Measurements from ENCODE around the gene KIF24.
"Not testable (repeated sequence)": the region's sequence is repeated elsewhere in the genome, so short reads cannot be mapped to it uniquely, and the experiment has no call there.

The KIF24 gene

DNA sequence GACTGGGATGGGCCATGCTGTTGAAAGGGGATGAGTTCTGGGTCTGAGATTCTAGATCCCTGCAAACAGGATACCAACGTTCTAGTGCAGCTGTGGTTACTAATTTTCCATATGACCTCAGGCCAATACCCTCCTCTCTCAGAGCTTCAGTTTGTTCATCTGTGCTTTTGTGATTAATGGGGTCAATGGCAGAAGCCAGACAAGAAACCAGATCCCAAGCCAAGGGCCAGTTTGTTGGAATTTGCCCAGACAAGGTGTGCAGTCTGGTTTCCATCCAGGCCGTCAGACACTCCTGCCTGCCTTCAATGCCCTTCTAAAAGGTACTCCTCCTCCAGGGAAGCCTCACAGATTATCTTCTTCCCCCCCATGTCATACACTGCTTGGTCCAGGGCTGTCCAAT lies 36.2 kb upstream of the KIF24 start:
- DNase-seq, result no peak

DNA sequence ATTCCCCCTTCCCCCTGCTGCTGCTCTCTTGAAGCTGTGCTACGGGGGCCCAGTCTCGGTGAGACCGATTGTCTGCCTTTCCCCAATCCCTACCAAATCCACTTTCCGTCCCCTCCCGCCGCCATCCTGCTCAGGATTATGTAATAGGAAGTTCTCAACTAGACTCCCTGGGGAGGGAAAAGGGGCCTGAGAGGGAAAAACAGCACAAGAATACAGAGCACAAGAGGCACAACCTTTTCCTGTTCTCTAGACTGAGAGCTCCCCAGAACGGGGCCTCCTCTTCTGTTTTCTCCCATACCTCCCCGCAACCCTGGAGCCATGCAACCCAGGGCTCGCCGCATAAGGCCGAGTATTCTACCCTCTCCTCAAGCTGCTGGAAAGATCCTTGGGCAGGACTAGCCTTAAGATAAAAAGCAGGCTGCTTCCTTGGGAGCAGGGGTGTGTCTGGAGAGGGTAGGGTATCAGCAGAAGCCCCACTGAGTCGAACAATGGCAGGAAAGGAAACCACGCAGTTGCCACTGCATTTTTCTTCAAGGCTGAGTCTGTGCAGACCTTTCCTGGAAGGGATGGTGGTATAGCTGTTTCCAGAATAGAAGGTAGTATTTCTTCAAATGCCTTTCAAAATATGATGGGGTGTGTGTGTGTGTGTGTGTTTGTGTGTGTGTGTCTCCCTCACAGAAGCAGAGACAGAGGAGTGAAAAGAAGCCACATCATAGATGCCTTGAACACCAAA lies 34.7 kb upstream of the KIF24 start:
- no peak for DNase-seq

DNA sequence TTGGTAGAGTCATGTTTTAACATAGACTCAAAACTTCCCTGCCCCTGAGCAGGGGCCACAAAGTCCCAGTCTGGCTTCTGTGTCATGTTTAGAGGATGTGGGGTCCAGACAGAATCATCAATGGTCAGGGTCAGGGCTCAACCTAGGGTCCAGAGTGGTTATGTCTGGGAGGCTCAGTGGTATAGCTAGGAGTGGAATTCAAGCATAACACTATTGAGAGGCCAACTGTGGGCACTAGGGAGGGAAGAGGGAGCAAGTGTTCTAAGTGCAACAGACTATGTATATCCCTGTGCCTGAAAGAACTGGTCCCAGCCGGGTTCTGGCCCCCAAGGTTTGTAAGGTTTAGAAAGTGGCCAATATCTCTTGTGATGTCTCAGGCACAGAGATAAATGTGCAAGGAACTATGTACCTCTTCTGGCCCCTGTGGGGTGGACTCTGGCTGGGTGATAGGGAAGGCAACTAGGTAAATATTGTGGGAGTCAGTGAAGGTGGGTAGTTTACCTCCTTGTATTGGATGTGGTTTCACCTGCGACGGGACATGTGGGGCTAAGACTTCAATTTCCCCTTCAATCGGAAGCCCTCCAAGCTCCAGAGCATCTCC lies 33.6 kb upstream of the KIF24 start:
- DNase-seq, result no peak

DNA sequence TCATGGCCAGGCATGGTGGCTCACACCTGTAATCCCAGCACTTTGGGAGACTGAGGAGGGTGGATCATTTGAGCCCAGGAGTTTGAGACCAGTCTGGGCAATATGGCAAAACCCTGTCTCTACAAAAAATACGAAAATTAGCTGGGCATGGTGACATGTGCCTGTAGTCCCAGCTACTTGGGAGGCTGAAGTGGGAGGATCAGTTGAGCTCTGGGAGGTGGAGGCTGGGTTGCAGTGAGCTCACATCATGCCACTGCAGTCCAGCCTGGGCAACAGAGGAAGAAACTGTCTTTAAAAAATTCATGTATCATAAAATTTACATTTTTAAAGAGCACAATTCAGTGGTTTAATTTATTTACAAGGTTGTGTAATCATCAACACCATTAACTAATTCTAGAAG lies 23.9 kb upstream of the KIF24 start:
- not testable (repeated sequence) for DNase-seq

DNA sequence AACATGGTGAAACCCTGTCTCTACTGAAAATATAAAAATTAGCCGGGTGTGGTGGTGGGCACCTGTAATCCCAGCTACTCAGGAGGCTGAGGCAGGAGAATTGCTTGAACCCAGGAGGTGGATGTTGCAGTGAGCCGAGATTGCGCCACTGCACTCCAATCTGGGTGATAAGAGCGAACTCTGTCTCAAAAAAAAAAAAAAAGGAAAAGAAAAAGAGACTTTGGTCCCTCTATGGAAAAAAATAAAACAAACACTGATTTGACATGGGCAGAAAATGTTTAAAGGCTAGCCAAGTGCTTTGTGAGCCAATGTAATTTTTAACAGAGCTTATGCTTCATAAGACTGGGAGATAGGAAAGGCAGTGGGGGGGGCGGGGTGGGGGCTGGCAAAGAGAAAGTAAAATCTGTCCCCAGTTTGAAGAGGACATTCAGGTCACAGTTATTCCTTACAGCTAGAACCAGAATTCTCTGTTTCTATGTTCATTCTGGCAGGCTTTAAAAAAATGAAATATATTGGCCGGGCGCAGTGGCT lies 23.1 kb upstream of the KIF24 start:
- not testable (repeated sequence) for DNase-seq

DNA sequence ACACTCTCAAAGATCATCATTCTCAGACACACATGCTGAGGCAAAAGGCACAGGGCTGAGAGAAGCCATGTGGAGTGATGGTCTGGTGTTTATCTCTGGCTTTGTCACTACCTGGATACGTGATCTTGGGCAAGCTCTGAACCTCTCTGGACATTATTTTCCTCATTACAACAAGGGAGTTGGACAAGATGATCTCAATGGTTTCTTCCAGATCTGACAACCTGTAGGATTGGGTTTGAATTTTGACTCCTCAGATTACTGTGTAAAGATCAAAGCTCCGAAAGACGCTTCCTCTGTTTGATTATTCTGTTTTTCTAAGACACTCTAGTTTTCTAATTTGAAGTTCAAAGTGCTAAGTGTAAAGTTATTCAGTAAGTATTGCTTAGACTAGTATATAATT lies 20.3 kb upstream of the KIF24 start:
- DNase-seq, result no peak

DNA sequence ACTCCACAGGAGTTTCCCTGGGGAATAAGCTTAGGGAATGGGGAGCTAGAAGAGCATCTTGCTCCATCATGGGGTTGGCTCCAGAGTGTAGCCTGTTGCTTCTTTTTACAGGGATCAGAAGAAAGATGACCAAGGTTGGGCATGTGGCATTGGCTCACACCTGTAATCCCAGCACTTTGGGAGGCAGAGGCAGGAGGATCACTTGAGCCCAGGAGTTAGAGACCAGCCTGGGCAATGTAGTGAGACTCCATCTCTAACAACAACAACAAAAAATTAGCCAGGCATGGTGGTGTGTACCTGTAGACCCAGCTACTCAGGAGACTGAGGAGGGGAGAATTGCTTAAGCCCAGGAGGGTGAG lies 18.7 kb upstream of the KIF24 start:
- DNase-seq, result no peak

DNA sequence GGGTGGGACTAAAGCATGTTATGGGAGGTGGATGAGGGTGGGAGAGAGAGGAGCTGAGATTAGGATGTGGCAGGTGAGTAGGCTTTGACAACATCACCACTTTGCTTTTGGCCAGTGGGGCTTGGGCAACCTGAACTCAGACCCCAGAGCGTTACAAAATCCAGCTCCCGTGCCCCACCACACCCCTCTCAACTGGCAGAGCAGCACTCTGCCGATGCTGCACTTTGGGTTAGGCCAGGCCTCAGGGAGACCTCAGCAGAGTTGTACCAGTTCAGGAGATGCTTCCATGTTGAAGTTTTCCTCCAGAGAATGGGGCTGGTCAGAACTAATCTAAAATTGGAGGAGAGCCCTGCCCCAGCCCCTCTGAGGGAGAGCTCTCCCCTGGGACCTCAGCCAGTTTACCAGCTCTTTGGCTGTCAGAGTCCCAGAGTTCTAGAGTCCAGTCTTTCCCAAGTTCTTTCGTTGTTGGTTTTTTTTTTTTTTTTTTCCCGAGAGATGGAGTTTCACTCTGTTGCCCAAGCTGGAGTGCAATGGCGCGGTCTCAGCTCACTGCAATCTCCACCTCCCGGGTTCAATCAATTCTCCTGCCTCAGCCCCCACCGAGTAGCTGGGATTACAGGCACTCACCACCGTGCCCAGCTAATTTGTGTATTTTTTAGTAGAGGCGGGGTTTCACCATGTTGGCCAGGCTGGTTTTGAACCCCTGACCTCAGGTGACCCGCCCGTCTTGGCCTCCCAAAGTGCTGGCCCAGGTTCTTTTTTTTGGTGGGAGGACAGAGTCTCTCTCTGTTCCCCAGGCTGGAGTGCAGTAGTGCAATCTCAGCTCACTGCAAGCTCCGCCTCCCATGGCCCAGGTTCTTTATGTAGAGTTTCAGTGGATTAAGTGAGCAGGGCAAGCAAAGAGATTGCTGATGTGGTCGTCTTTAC lies 18.1 kb upstream of the KIF24 start:
- no peak for DNase-seq

DNA sequence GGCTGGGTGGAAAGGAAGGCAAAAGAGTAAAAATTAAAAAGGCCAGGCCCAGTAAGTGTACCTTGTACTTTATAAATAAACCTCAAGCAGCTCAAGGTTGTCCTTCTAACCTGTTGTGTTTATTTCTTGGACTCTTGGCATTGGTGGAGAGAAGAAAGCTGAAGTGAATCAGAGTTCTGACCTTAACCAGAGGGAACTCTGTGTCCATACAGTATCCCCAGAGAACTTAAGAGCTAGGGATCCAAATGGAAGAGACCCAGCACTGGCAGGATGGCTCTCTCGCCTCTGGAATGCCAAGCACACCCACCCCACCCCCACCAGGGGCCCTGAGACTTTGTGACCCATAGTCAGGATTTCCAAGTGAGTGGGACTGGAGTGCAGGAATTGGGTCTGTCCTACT lies 14.5 kb upstream of the KIF24 start:
- no peak for DNase-seq

DNA sequence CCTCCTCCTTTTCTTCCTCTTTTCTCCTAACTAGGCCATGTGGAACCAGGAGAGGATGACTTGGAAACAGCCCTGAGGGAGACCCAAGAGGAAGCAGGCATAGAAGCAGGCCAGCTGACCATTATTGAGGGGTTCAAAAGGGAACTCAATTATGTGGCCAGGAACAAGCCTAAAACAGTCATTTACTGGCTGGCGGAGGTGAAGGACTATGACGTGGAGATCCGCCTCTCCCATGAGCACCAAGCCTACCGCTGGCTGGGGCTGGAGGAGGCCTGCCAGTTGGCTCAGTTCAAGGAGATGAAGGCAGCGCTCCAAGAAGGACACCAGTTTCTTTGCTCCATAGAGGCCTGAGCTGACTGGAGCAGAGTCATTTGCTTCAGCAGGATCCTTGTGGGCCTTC lies 14.0 kb upstream of the KIF24 start:
- no peak for DNase-seq

DNA sequence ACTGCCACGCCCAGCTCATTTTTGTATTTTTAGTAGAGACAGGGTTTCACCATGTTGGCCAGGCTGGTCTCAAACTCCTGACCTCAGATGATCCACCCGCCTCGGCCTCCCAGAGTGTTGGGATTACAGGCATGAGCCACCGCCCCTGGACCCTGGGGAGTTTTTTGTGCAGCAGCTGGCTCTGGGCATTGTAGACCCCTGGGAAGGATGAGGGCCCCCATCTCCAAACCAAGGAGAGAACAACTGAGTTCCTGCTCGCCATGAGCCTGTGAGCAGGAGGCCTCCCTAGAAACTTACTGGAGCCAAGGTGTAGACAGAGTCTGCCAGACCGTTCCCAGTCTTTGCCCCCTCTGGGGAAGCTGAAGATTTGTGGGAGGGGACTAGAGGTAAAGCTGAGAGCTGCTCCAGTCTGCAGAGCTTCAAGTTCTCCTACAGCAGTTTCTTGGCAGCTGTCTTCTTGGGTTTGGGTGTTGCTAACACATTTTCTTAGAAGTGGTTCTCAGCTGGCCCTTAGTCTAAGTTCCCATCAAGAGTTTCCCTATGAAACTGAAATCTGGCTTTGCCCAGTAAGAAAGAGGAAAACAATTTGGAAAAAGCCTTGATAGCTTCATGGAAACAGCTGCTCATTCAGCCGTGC lies 12.7 kb upstream of the KIF24 start:
- no peak for DNase-seq

DNA sequence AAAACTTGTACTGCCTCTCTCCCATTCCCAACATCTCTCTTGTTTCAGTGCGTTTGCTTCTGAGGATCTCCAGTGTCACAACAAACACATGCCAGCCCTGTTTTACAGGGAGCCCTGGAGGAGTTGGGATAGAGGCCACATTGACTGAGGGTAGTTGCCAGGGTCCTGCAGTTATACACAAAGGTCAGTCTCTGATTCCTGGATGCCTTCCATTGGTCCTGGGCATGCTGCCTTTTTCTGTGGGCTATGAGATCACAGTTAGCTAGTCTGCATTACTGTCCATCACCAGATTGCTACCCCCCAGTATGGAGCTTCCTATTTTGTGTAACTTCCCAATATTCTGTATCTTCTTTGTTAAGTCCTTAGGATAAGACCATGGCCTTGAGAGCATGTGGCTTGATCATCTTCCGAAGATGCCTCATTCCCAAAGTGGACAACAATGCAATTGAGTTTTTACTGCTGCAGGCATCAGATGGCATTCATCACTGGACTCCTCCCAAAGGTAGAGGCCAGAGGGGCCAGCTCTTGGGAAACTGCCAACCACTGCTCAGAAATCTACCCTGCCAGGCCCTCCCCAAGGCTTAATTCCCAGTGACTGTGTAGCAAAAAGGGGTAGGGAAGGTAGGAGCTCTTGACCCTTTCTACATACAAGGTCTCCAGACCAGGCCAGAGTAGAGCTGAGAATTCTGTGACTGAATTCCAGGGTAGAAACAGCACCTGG lies 9.8 kb upstream of the KIF24 start:
- no peak for DNase-seq

DNA sequence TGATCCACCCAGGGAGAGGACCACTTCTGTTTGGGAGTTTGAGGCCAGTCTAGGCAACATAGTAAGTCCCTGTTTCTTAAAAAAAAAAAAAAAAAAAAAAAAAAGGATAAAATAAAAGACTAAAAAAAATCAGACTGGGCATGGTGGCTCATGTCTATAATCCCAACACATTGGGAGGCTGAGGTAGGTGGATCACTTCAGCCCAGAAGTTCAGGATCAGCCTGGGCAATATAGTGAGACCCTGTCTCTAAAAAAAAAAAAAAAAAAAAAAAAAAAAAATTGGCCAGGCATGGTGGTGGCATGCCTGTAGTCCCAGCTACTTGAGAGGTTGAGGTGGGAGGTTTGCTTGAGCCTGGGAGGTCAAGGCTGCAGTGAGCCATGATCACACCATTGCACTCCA lies 9.0 kb upstream of the KIF24 start:
- DNase-seq, result not testable (repeated sequence)

DNA sequence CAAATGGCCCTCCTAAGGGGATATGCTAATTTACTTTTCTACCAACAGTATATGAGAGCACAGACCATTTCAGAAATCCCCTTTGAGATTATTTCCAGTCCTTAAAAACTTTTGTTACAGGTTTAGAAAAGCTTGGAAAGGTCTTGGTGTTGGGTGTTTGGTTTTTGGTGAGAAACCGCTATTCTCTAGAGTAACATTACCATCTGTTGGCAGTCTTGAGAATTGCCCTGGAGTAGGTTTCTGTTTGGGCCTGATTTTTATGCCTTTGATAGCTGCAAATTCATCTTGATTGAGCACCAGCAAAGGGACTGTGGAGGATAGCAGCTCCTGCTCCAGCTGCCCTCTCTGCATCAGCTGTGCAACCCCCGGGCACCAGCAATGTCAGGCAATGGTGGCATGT lies 8.3 kb upstream of the KIF24 start:
- no peak for DNase-seq

DNA sequence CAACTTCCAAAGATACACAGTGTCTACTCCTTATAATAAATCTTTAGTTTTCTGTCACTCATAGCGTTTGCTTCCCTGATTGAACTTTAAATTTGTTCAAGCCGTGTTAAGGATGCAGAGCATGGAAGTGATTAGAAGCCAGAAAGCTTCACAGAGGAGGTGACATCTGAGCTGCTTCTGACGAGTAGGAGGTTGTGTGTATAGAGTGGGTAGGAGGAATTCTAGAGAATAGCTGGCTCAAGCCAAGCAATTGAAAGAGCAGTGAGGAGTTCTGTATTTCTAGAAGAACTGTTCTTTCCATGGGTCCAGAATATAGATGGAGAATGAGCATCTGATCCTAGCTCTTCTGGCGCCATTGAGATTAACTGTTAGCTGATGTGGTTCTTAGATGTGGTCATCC lies 6.3 kb upstream of the KIF24 start:
- no peak for DNase-seq

DNA sequence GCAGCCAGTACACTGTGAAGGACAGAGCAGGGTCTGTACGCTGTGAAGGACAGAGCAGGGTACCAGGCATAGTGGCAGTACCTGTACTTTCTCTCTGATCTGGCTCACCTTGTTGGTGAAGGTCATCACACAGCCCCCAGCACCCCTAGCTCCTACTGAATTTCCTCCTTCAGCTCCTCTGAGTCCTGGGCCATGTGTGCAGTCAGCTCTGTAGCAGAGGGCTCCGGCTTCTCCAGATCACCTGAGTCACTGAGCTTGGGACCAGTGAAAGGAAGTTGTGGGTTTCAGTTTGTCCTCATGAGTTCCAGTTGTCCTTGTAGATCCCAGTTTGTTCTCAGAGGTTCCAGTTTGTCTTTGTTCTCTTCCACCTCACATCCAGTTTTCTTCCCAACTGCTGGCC lies 5.8 kb upstream of the KIF24 start:
- no peak for DNase-seq

DNA sequence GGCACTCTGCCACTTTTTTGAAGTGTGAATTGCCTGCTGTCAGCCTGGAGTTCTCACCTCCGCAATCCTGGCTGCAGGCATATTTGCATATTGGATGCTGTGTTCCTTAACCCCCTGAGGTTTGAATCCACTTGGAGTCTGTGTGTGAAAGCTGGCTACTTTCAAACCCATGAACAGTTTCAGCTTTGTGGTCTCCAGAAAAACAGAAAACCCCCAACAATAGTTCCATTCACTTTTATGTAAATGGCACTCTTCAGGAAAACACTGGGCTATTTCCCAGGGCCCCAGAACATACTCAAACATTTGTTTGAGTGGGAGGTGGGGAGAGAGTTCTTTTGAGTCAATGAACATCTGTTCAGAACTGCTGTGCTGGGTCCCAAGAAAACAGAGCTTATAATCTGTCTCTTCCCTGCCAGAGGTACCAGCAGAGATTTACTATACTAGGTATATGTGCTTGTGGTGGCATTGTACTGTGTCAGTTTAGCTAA lies 5.3 kb upstream of the KIF24 start:
- no peak for DNase-seq

DNA sequence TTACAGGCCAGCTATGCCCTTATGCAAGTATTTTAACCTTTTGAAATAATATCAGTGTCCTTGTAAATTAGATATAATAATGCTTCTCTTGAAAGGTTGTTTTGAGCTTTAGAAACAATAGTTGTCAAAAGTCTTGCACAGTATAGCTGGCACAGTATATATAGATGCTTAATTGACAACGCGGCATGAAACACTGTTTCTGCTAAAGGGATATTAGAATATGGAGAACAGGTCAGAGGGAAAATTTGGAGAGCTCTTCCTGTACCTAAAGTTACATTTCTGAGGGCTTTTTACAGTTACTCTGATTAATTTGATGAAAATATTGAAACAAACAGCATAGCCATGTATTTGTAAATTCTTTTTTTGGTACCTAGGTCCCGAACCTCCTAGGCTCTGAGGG lies 4.8 kb upstream of the KIF24 start:
- no peak for DNase-seq

DNA sequence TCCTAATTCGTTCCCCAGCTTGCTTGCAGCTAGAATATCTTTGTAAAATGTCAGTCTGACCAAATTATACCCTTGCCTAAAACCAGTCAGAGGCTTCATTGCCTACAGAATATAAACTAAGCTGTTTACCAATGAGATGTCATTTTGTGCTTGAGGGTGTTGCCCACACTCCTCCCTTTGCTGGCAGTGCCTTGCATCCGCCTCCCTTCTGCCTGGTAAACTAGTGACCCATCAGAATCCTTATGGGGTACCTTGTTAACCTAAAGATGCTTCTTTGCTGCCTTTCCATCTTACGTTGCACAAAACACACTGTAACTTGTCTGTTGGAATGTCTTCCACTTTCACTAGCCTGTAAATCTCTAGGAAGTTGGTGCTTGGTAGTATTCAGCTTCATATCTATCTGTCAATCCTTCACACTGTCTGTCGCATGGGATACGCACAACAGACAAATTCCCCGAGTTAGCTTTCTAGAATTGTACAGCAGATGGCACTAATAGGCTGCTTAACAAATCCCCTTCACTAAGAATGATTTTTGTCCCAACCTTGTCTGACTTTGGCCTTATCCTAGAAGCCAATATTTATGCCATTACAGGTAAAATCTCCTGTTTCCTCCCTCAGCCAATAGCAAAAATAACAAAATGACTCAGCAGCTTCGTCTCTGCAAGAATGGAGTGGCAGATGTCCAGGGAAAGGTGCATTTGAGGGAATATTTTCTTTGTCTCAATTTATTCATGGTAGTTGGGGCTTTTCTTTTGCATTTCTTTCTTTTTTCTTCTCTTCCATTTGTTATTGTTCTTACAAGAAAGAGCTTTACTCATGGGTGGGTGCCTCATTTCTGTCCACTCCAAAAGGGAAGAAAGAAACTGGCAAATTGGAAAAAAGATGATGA lies 3.3 kb upstream of the KIF24 start:
- no peak for DNase-seq

DNA sequence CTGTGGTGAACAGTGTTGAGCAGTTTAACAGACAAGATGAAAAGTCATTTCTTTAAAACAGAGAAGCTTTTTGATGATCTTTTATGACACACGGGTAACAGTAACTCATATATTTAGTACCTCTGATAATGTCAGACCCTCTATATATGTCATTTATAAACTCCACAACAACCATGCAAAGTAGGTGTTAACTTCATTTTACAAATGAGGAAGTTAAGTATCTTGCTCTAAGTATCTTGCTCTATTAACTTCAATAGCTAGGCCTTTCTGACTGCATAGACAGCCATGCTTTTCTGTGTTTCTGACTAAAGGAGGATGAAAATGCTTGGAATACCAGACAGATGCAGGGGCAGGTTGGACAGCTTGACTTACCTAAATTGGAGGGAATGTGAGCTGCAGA lies 2.1 kb upstream of the KIF24 start:
- no peak for DNase-seq

DNA sequence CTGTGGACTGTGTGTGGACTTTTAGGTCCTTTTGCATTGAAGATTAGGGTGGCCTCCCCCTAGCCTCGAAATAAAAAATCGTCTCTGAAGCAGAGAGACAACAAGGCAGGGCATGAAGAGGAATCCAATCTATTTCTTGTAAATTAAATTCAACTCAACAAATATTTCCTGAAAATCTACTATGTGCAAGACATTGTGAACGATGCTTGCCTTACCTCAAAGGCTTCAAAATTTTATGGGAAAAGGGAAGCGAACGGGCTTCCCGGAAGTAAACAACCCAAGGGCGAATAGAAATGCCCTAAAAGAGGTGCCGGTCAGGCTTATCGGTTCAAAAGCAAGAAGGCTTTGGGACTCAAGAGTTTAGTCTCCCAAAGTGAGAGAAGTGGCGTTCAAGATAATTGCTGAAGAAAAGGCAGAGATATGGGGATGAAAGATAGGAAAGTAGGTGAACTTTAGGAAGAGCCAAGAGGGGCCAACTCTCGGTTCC lies 525 bp downstream of the KIF24 start:
- no peak for DNase-seq

Measured in activated CD8-positive, alpha-beta memory T cell treated with anti-CD3 and anti-CD28 coated beads, Interleukin-2, amount 50 U/mL, for 4 hours (primary cell).